Central memory CD8-positive, alpha-beta T cell (primary cell): ENCODE measurements around the gene PODXL2.

Experiments
- ATAC-seq: fragments of 150-1000 bp; cut with Tn5 transposase; replicated peaks from 2 replicates; pipeline ENCODE4 v1.10.0; 2022; ENCODE audit warnings: mild to moderate bottlenecking, moderate FRiP score, moderate number of reproducible peaks; ENCODE audit not compliant: poor library complexity, severe bottlenecking; ENCODE audit errors: extremely low read depth
- DNase-seq, 2 donors: peaks; one replicate each; pipeline ENCODE4 v3.0.0; 2021; ENCODE audit warnings: low spot score in 2 of 2
- H3K27ac Mint-ChIP-seq: one replicate; pipeline ENCODE4 v1.8.0; 2022; ENCODE audit warnings: low read depth, mild to moderate bottlenecking, moderate library complexity, mixed read lengths
- H3K27me3 Mint-ChIP-seq: one replicate; pipeline ENCODE4 v1.8.0; 2022; ENCODE audit warnings: mixed read lengths
- H3K36me3 Mint-ChIP-seq: one replicate; pipeline ENCODE4 v1.8.0; 2022; ENCODE audit warnings: mild to moderate bottlenecking, moderate library complexity, mixed read lengths; ENCODE audit not compliant: insufficient read depth
- H3K4me1 Mint-ChIP-seq: one replicate; pipeline ENCODE4 v1.8.0; 2022; ENCODE audit warnings: mixed read lengths
- H3K4me3 Mint-ChIP-seq: one replicate; pipeline ENCODE4 v1.8.0; 2022; ENCODE audit warnings: mild to moderate bottlenecking, moderate library complexity, mixed read lengths
- H3K9me3 Mint-ChIP-seq: one replicate; pipeline ENCODE4 v1.8.0; 2022; ENCODE audit warnings: mixed read lengths

The PODXL2 gene

GRCh38 chr3:127608362-127608718 lies 20.6 kb upstream of the PODXL2 start:
- Mint-ChIP-seq H3K36me3 (peaks cover 24% of the 10 kb centered on the region), H3K4me3 (no peak overlapping the region), H3K9me3 (no peaks in the 10 kb centered on the region), H3K27ac (no peak overlapping the region), H3K27me3 (no peaks in the 10 kb centered on the region), H3K4me1 (no peaks in the 10 kb centered on the region)
- DNase-seq (no peak), ATAC-seq (no peak)

GRCh38 chr3:127610105-127610504 lies 18.9 kb upstream of the PODXL2 start:
- DNase-seq = no peak
- Mint-ChIP-seq H3K4me1 (no peaks in the 10 kb centered on the region), H3K27ac (no peak overlapping the region), H3K4me3 (no peak overlapping the region), H3K27me3 (no peaks in the 10 kb centered on the region), H3K36me3 (peaks cover 22% of the 10 kb centered on the region), H3K9me3 (no peaks in the 10 kb centered on the region)
- ATAC-seq = no peak

- DNase-seq (no peak), ATAC-seq (no peak)
- no peaks in the 10 kb centered on the region for H3K9me3 Mint-ChIP-seq
- H3K27me3 Mint-ChIP-seq = no peaks in the 10 kb centered on the region
- no peak overlapping the region for H3K4me3 Mint-ChIP-seq
- H3K27ac Mint-ChIP-seq = no peak overlapping the region
- no peaks in the 10 kb centered on the region for H3K4me1 Mint-ChIP-seq
- peaks cover 19% of the 10 kb centered on the region for H3K36me3 Mint-ChIP-seq
Measured at GRCh38 chr3:127611251-127611650, 17.7 kb upstream of the PODXL2 start.

- Mint-ChIP-seq H3K27ac (no peak overlapping the region), H3K36me3 (peaks cover 13% of the 10 kb centered on the region), H3K4me1 (no peaks in the 10 kb centered on the region), H3K9me3 (no peaks in the 10 kb centered on the region), H3K27me3 (no peaks in the 10 kb centered on the region), H3K4me3 (no peak overlapping the region)
- DNase-seq = no peak
- no peak for ATAC-seq
Measured at GRCh38 chr3:127612966-127613365, 16.0 kb upstream of the PODXL2 start.

GRCh38 chr3:127613406-127613805 lies 15.6 kb upstream of the PODXL2 start:
- DNase-seq (no peak), ATAC-seq (no peak)
- Mint-ChIP-seq H3K27ac (no peak overlapping the region), H3K36me3 (peaks cover 12% of the 10 kb centered on the region), H3K27me3 (no peaks in the 10 kb centered on the region), H3K4me1 (no peaks in the 10 kb centered on the region), H3K4me3 (no peak overlapping the region), H3K9me3 (no peaks in the 10 kb centered on the region)

- Mint-ChIP-seq H3K27ac (no peak overlapping the region), H3K36me3 (peaks cover 11% of the 10 kb centered on the region), H3K27me3 (no peaks in the 10 kb centered on the region), H3K4me1 (no peaks in the 10 kb centered on the region), H3K4me3 (no peak overlapping the region), H3K9me3 (no peaks in the 10 kb centered on the region)
- no peak for DNase-seq
- no peak for ATAC-seq
Measured at GRCh38 chr3:127614928-127615589, 13.9 kb upstream of the PODXL2 start.

GRCh38 chr3:127615631-127616305 lies 13.2 kb upstream of the PODXL2 start:
- H3K9me3 Mint-ChIP-seq = no peaks in the 10 kb centered on the region
- no peak overlapping the region for H3K27ac Mint-ChIP-seq
- H3K4me1 Mint-ChIP-seq = no peaks in the 10 kb centered on the region
- peaks cover 11% of the 10 kb centered on the region for H3K36me3 Mint-ChIP-seq
- DNase-seq (no peak), ATAC-seq (no peak)
- no peak overlapping the region for H3K4me3 Mint-ChIP-seq
- H3K27me3 Mint-ChIP-seq = no peaks in the 10 kb centered on the region

- H3K36me3 Mint-ChIP-seq = peaks cover 9% of the 10 kb centered on the region
Measured at GRCh38 chr3:127616836-127617605, 12.0 kb upstream of the PODXL2 start.

GRCh38 chr3:127618891-127619290 lies 10.1 kb upstream of the PODXL2 start:
- Mint-ChIP-seq H3K27me3 (no peaks in the 10 kb centered on the region), H3K4me3 (no peak overlapping the region), H3K36me3 (peaks cover 9% of the 10 kb centered on the region), H3K4me1 (no peaks in the 10 kb centered on the region), H3K27ac (no peak overlapping the region), H3K9me3 (no peaks in the 10 kb centered on the region)
- DNase-seq = no peak
- ATAC-seq = no peak

More at GRCh38 chr3:127616836-127617605, 12.0 kb upstream of the PODXL2 start:
- H3K4me1 Mint-ChIP-seq = no peaks in the 10 kb centered on the region
- no peak overlapping the region for H3K4me3 Mint-ChIP-seq
- no peaks in the 10 kb centered on the region for H3K9me3 Mint-ChIP-seq
- no peak for ATAC-seq
- DNase-seq = no peak
- no peak overlapping the region for H3K27ac Mint-ChIP-seq
- no peaks in the 10 kb centered on the region for H3K27me3 Mint-ChIP-seq

- Mint-ChIP-seq H3K4me3 (no peak overlapping the region), H3K27ac (no peak overlapping the region), H3K4me1 (peaks cover 1% of the 10 kb centered on the region), H3K27me3 (no peaks in the 10 kb centered on the region), H3K36me3 (peaks cover 6% of the 10 kb centered on the region), H3K9me3 (no peaks in the 10 kb centered on the region)
- ATAC-seq (no peak), DNase-seq (no peak)
Measured at GRCh38 chr3:127620637-127621375, 8.2 kb upstream of the PODXL2 start.

GRCh38 chr3:127622031-127622430 lies 7.0 kb upstream of the PODXL2 start:
- peaks cover 7% of the 10 kb centered on the region for H3K36me3 Mint-ChIP-seq
- peaks cover 14% of the 10 kb centered on the region for H3K4me1 Mint-ChIP-seq
- no peak for DNase-seq
- H3K4me3 Mint-ChIP-seq = no peak overlapping the region
- no peak for ATAC-seq
- no peak overlapping the region for H3K27ac Mint-ChIP-seq
- no peaks in the 10 kb centered on the region for H3K9me3 Mint-ChIP-seq
- H3K27me3 Mint-ChIP-seq = no peaks in the 10 kb centered on the region

- peaks cover 7% of the 10 kb centered on the region for H3K36me3 Mint-ChIP-seq
- H3K4me3 Mint-ChIP-seq = no peak overlapping the region
- H3K27me3 Mint-ChIP-seq = no peaks in the 10 kb centered on the region
- H3K4me1 Mint-ChIP-seq = peaks cover 22% of the 10 kb centered on the region
- no peaks in the 10 kb centered on the region for H3K9me3 Mint-ChIP-seq
- DNase-seq = no peak
- H3K27ac Mint-ChIP-seq = no peak overlapping the region
- no peak for ATAC-seq
Measured at GRCh38 chr3:127622772-127623576, 6.0 kb upstream of the PODXL2 start.
